IPS-15b (cell line): ENCODE measurements around the gene SMG7.

Experiments
- H3K27me3 ChIP-seq: one replicate; pipeline ENCODE4 v1.6.1; 2013; ENCODE audit warnings: low read length; ENCODE audit not compliant: control insufficient read depth, insufficient read depth
- H3K36me3 ChIP-seq: one replicate; pipeline ENCODE4 v1.6.1; 2013; ENCODE audit warnings: low read length; ENCODE audit not compliant: control insufficient read depth, insufficient read depth
- H3K4me1 ChIP-seq: one replicate; pipeline ENCODE4 v1.6.1; 2013; ENCODE audit warnings: mild to moderate bottlenecking, low read length; ENCODE audit not compliant: control insufficient read depth, insufficient read depth
- H3K4me3 ChIP-seq: one replicate; pipeline ENCODE4 v1.5.1; 2013; ENCODE audit warnings: low read depth, low read length
- H3K9ac ChIP-seq: one replicate; pipeline ENCODE4 v1.6.1; 2013; ENCODE audit warnings: low read depth, mild to moderate bottlenecking, low read length
- H3K9me3 ChIP-seq: one replicate; pipeline ENCODE4 v1.6.1; 2013; ENCODE audit warnings: mild to moderate bottlenecking, low read length; ENCODE audit not compliant: control insufficient read depth, insufficient read depth

SMG7 gene

GRCh38 chr1:183493540-183494245 lies 21.4 kb downstream of the SMG7 start:
- Histone ChIP-seq H3K4me3 (no peak overlapping the region), H3K4me1 (peaks cover 3% of the 10 kb centered on the region), H3K36me3 (no peaks in the 10 kb centered on the region), H3K27me3 (no peaks in the 10 kb centered on the region), H3K9ac (no peak overlapping the region), H3K9me3 (no peaks in the 10 kb centered on the region)

DNA sequence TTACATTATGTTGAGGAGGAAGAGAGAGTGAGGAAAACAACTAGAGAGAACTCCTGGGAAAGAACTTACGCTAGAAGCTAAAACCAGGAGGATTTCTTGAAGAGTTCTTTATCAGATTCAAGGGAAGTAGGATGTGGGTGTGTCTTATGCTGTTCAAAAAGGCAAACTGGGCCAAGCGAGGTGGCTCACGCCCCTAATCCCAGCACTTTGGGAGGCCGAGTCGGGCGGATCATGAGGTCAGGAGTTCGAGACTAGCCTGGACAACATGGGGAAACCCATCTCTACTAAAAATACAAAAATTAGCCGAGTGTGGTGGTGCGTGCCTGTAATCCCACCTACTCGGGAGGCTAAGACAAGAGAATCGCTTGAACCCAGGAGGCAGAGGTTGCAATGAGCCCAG lies 23.1 kb downstream of the SMG7 start:
- H3K4me3 ChIP-seq, result no peak overlapping the region
- peaks cover 12% of the 10 kb centered on the region for H3K4me1 ChIP-seq
- no peak overlapping the region for H3K9ac ChIP-seq
- no peaks in the 10 kb centered on the region for H3K9me3 ChIP-seq
- H3K27me3 ChIP-seq, result no peaks in the 10 kb centered on the region
- H3K36me3 ChIP-seq, result no peaks in the 10 kb centered on the region

- Histone ChIP-seq H3K9me3 (no peaks in the 10 kb centered on the region), H3K36me3 (no peaks in the 10 kb centered on the region), H3K27me3 (no peaks in the 10 kb centered on the region), H3K9ac (no peak overlapping the region), H3K4me1 (peaks cover 12% of the 10 kb centered on the region), H3K4me3 (no peak overlapping the region)
These were observed 24.9 kb downstream of the SMG7 start for GRCh38 chr1:183497218-183497617.

DNA sequence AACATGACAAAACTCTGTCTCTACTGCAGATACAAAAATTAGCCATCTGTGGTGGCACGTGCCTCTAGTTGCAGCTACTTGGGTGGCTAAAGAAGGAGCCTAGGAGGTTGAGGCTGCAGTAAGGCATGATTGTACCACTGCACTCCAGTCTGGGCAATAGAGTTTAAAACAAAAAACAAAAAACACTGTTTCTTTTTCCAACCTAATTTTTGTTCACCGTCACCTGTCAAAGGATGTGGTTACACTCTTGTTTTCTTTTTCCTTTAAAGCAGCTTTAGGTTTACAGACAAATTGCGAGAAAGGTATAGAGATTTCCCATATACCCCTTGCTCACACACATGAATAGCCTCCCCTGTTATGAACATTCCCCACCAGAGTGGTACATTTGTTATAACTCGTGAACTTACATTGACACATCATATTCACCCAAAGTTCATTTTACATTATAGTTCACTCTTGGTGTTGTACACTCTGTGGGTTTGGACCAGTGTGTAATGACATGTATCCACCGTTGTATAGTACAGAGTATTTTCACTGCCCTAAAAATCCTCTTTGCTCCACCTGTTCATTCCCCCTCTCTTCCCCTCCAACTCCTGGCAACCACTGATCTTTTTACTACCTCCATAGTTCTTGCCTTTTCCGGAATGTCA lies 26.2 kb downstream of the SMG7 start:
- Histone ChIP-seq H3K36me3 (no peaks in the 10 kb centered on the region), H3K4me3 (no peak overlapping the region), H3K9me3 (no peaks in the 10 kb centered on the region), H3K4me1 (peaks cover 12% of the 10 kb centered on the region), H3K27me3 (no peaks in the 10 kb centered on the region), H3K9ac (no peak overlapping the region)

- Histone ChIP-seq H3K4me1 (peaks cover 5% of the 10 kb centered on the region), H3K36me3 (no peaks in the 10 kb centered on the region), H3K4me3 (no peak overlapping the region)
These were observed 33.3 kb downstream of the SMG7 start for GRCh38 chr1:183505454-183506089.

DNA sequence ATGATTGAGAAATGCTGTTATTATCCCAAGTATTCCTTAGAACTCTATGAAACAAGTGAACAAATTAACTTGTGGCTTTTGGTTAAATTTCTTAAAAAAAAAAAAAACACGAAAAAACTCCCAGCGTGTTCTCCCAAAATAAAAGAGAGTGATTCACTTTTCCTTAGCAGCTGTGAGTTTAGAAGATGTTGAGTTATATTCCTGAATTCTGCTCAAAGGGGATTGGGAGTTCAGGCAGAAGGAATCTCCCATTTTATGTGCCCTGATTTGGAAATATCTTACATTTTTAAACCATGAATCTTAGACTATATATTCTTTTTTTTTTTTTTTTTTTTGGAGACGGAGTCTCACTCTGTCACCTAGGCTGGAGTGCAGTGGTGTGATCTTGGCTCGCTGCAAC lies 34.3 kb downstream of the SMG7 start:
- Histone ChIP-seq H3K27me3 (no peaks in the 10 kb centered on the region), H3K9me3 (no peaks in the 10 kb centered on the region), H3K4me1 (peaks cover 10% of the 10 kb centered on the region), H3K36me3 (no peaks in the 10 kb centered on the region), H3K9ac (no peak overlapping the region), H3K4me3 (no peak overlapping the region)

More at GRCh38 chr1:183505454-183506089, 33.3 kb downstream of the SMG7 start:
- H3K9ac ChIP-seq, result no peak overlapping the region
- H3K27me3 ChIP-seq, result no peaks in the 10 kb centered on the region
- no peaks in the 10 kb centered on the region for H3K9me3 ChIP-seq

- Histone ChIP-seq H3K9ac (no peak overlapping the region), H3K36me3 (no peaks in the 10 kb centered on the region), H3K4me1 (peaks cover 13% of the 10 kb centered on the region), H3K4me3 (no peak overlapping the region), H3K9me3 (no peaks in the 10 kb centered on the region), H3K27me3 (no peaks in the 10 kb centered on the region)
These were observed 36.4 kb downstream of the SMG7 start for GRCh38 chr1:183508694-183509093.

GRCh38 chr1:183512450-183512849 lies 40.2 kb downstream of the SMG7 start:
- H3K4me1 ChIP-seq, result peaks cover 8% of the 10 kb centered on the region
- no peak overlapping the region for H3K4me3 ChIP-seq
- H3K9me3 ChIP-seq, result no peaks in the 10 kb centered on the region
- peaks cover under 1% of the 10 kb centered on the region for H3K36me3 ChIP-seq
- H3K27me3 ChIP-seq, result no peaks in the 10 kb centered on the region
- H3K9ac ChIP-seq, result no peak overlapping the region

DNA sequence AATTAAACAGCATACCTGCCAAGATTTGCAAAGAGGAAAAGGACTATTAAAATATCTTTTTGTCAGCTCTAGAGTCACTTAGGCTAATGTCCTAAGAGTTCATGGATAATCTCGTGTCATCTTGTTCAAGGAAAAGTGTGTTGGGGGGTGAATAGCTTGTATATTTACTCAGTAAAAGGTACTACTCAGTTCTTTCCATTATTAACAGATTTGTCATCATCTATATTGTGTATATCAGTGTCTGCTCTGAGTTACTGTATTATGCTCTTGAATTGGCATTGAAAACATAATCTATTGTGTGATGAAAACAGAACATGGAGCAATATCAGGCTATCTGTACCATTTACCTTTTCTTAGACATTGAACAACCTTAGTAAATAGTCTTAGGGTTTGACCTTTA lies 41.9 kb downstream of the SMG7 start:
- Histone ChIP-seq H3K36me3 (peaks cover 8% of the 10 kb centered on the region), H3K9ac (no peak overlapping the region), H3K4me3 (no peak overlapping the region), H3K9me3 (no peaks in the 10 kb centered on the region), H3K27me3 (no peaks in the 10 kb centered on the region), H3K4me1 (peaks cover 8% of the 10 kb centered on the region)

- Histone ChIP-seq H3K9ac (no peak overlapping the region), H3K4me1 (peaks cover 8% of the 10 kb centered on the region), H3K9me3 (no peaks in the 10 kb centered on the region), H3K4me3 (no peak overlapping the region), H3K36me3 (peaks cover 8% of the 10 kb centered on the region), H3K27me3 (no peaks in the 10 kb centered on the region)
These were observed 42.8 kb downstream of the SMG7 start for GRCh38 chr1:183515002-183515689.

DNA sequence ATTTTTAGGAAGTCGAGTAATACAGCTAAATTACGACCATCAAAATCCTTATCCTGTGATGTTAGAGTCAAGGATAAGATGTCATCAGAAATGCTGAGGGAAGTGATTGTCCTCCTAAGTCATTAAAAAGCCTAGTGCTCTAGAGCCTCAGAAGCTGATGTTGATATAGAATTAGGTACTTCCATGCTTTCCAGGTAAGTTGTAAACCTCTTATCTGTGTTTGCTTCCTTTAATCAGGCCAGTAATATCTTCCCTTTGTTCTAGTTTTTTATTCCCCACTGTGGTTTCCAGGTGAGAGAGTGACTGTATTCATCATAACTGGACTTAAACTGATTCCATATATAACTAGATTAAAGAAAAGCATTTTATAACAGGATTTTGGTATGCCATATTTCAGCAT lies 44.4 kb downstream of the SMG7 start:
- Histone ChIP-seq H3K4me1 (peaks cover under 1% of the 10 kb centered on the region), H3K27me3 (no peaks in the 10 kb centered on the region), H3K36me3 (peaks cover 8% of the 10 kb centered on the region), H3K9ac (no peak overlapping the region), H3K9me3 (no peaks in the 10 kb centered on the region), H3K4me3 (no peak overlapping the region)
